HG03097 (cell line): ENCODE results near the gene ADCK1.
"Not testable (repeated sequence)": the region's sequence is repeated elsewhere in the genome, so short reads cannot be mapped to it uniquely, and the experiment has no call there.

Experiments used
- ATAC-seq: cut with Tn5 transposase; IDR thresholded peaks from one replicate; pipeline ENCODE4 v1.9.1; 2021; ENCODE audit not compliant: unreplicated experiment, low FRiP score

The ADCK1 gene

GRCh38 chr14:77808250-77808649 lies 8.3 kb downstream of the ADCK1 start:
- no peak for ATAC-seq

GRCh38 chr14:77809011-77809410 lies 9.1 kb downstream of the ADCK1 start:
- ATAC-seq, result no peak

- no peak for ATAC-seq
These were observed 12.1 kb downstream of the ADCK1 start for GRCh38 chr14:77812028-77812427.

- not testable (repeated sequence) for ATAC-seq
These were observed 12.8 kb downstream of the ADCK1 start for GRCh38 chr14:77812682-77813081.

GRCh38 chr14:77822307-77822706 lies 22.4 kb downstream of the ADCK1 start:
- ATAC-seq, result no peak

GRCh38 chr14:77822741-77823140 lies 22.8 kb downstream of the ADCK1 start:
- ATAC-seq, result no peak

GRCh38 chr14:77823378-77823777 lies 23.5 kb downstream of the ADCK1 start:
- ATAC-seq, result no peak

- no peak for ATAC-seq
These were observed 26.1 kb downstream of the ADCK1 start for GRCh38 chr14:77825895-77826519.

GRCh38 chr14:77830692-77831091 lies 30.8 kb downstream of the ADCK1 start:
- ATAC-seq, result no peak

- no peak for ATAC-seq
These were observed 32.4 kb downstream of the ADCK1 start for GRCh38 chr14:77832297-77832696.

GRCh38 chr14:77837926-77838325 lies 38.0 kb downstream of the ADCK1 start:
- ATAC-seq, result no peak

- no peak for ATAC-seq
These were observed 39.1 kb downstream of the ADCK1 start for GRCh38 chr14:77838831-77839511.

- no peak for ATAC-seq
These were observed 43.3 kb downstream of the ADCK1 start for GRCh38 chr14:77843195-77843594.

- no peak for ATAC-seq
These were observed 43.7 kb downstream of the ADCK1 start for GRCh38 chr14:77843651-77844050.

- ATAC-seq, result no peak
These were observed 44.9 kb downstream of the ADCK1 start for GRCh38 chr14:77844802-77845201.

GRCh38 chr14:77848031-77848430 lies 48.1 kb downstream of the ADCK1 start:
- ATAC-seq, result no peak

GRCh38 chr14:77849711-77850110 lies 49.8 kb downstream of the ADCK1 start:
- no peak for ATAC-seq

- ATAC-seq, result no peak
These were observed 54.0 kb downstream of the ADCK1 start for GRCh38 chr14:77853919-77854318.

GRCh38 chr14:77856941-77857340 lies 57.0 kb downstream of the ADCK1 start:
- no peak for ATAC-seq

GRCh38 chr14:77859934-77860570 lies 60.1 kb downstream of the ADCK1 start:
- no peak for ATAC-seq

- no peak for ATAC-seq
These were observed 61.3 kb downstream of the ADCK1 start for GRCh38 chr14:77861201-77861600.
